Endothelial cell (in vitro differentiated cells): ENCODE measurements around the gene UBL4B. TPM values are rescaled to one million over a fixed set of nuclear protein-coding genes. Genes with fewer than 3 reads are reported as not detected.

Experiments used
- DNase-seq: peaks from one replicate; pipeline ENCODE4 v3.0.0; 2021; ENCODE audit warnings: low spot score
- H3K27ac Mint-ChIP-seq: one replicate; pipeline ENCODE4 v1.8.0; 2021; ENCODE audit warnings: mixed read lengths, inconsistent platforms; ENCODE audit not compliant: unreplicated experiment
- H3K27me3 Mint-ChIP-seq: one replicate; pipeline ENCODE4 v1.8.0; 2021; ENCODE audit warnings: mild to moderate bottlenecking, moderate library complexity, mixed read lengths, inconsistent platforms; ENCODE audit not compliant: unreplicated experiment
- H3K36me3 Mint-ChIP-seq: one replicate; pipeline ENCODE4 v1.8.0; 2021; ENCODE audit warnings: mild to moderate bottlenecking, low read depth, mixed read lengths, inconsistent platforms; ENCODE audit not compliant: unreplicated experiment
- H3K4me1 Mint-ChIP-seq: one replicate; pipeline ENCODE4 v1.8.0; 2021; ENCODE audit warnings: mild to moderate bottlenecking, mixed read lengths, inconsistent platforms; ENCODE audit not compliant: unreplicated experiment
- H3K4me3 Mint-ChIP-seq: one replicate; pipeline ENCODE4 v1.8.0; 2021; ENCODE audit warnings: mild to moderate bottlenecking, mixed read lengths, inconsistent platforms; ENCODE audit not compliant: unreplicated experiment
- H3K9me3 Mint-ChIP-seq: one replicate; pipeline ENCODE4 v1.8.0; 2021; ENCODE audit warnings: mixed read lengths, inconsistent platforms; ENCODE audit not compliant: unreplicated experiment
- CTCF ChIP-seq: fragments of 200-600 bp; sonication (generic); IDR thresholded peaks from one replicate; pipeline ENCODE4 v1.5.0; 2021; ENCODE audit warnings: antibody characterized with exemption; ENCODE audit not compliant: unreplicated experiment
- total RNA-seq: library from RNA; stranded (reverse); fragmentation: NEBNext Ultra II Directional; extraction: Animal tissue kit (Norgen Biotek cat#: 25700); gene quantifications from one replicate; pipeline ENCODE4 v1.2.1, GENCODE V29; 2021; ENCODE audit not compliant: unreplicated experiment

UBL4B gene
- total RNA-seq, 1 donor from 2014 or later, result not detected

- TF ChIP-seq CTCF, result no peak
- peak overlapping the region; percentile 76 for H3K27ac Mint-ChIP-seq
Observed at GRCh38 chr1:110136911-110137310, 24.7 kb downstream of the UBL4B start.

GRCh38 chr1:110138956-110139355 is 26.7 kb downstream of the UBL4B start:
- Mint-ChIP-seq H3K27ac (no peak overlapping the region), H3K4me1 (peaks cover 31% of the 10 kb centered on the region), H3K27me3 (peaks cover 7% of the 10 kb centered on the region), H3K36me3 (peaks cover 6% of the 10 kb centered on the region), H3K4me3 (no peak overlapping the region), H3K9me3 (no peaks in the 10 kb centered on the region)
- no peak for TF ChIP-seq CTCF
- DNase-seq, result no peak

More at GRCh38 chr1:110136911-110137310, 24.7 kb downstream of the UBL4B start:
- H3K27me3 Mint-ChIP-seq, result peaks cover 13% of the 10 kb centered on the region
- H3K9me3 Mint-ChIP-seq, result no peaks in the 10 kb centered on the region
- H3K4me1 Mint-ChIP-seq, result peaks cover 33% of the 10 kb centered on the region
- peaks cover 6% of the 10 kb centered on the region for H3K36me3 Mint-ChIP-seq
- peak; percentile 62 for DNase-seq
- H3K4me3 Mint-ChIP-seq, result no peak overlapping the region

GRCh38 chr1:110144366-110144765 is 32.1 kb downstream of the UBL4B start:
- Mint-ChIP-seq H3K4me1 (peaks cover 3% of the 10 kb centered on the region), H3K27me3 (no peaks in the 10 kb centered on the region), H3K36me3 (no peaks in the 10 kb centered on the region), H3K27ac (no peak overlapping the region), H3K4me3 (no peak overlapping the region), H3K9me3 (no peaks in the 10 kb centered on the region)
- TF ChIP-seq CTCF, result no peak
- DNase-seq, result no peak

GRCh38 chr1:110148961-110149360 is 36.7 kb downstream of the UBL4B start:
- H3K27ac Mint-ChIP-seq, result no peak overlapping the region
- TF ChIP-seq CTCF, result peak; percentile 30
- DNase-seq, result no peak
- no peaks in the 10 kb centered on the region for H3K9me3 Mint-ChIP-seq
- peaks cover 8% of the 10 kb centered on the region for H3K27me3 Mint-ChIP-seq
- peaks cover 4% of the 10 kb centered on the region for H3K36me3 Mint-ChIP-seq
- H3K4me1 Mint-ChIP-seq, result peaks cover 38% of the 10 kb centered on the region
- peak overlapping the region; percentile 93 for H3K4me3 Mint-ChIP-seq

- H3K4me1 Mint-ChIP-seq, result peaks cover 48% of the 10 kb centered on the region
- no peaks in the 10 kb centered on the region for H3K9me3 Mint-ChIP-seq
- peak within 1 kb of the TSS; percentile 94 for H3K27ac Mint-ChIP-seq
- peaks cover 8% of the 10 kb centered on the region for H3K27me3 Mint-ChIP-seq
- DNase-seq, result peak; percentile 79
- TF ChIP-seq CTCF, result peak; percentile 57
- peak within 1 kb of the TSS; percentile 93 for H3K4me3 Mint-ChIP-seq
- peaks cover 4% of the 10 kb centered on the region for H3K36me3 Mint-ChIP-seq
Observed at GRCh38 chr1:110150330-110151174, 38.3 kb downstream of the UBL4B start, which contains the start of gene SLC6A17. Gene SLC6A17, plus strand, starts transcription at chr1:110150494. Its CDS starts 16,436 bp downstream, at chr1:110166930.
